NCI-H146 (cell line): ENCODE results near the gene LIN28B.
"Not testable (repeated sequence)": the region's sequence is repeated elsewhere in the genome, so short reads cannot be mapped to it uniquely, and the experiment has no call there.

Source experiments
- DNase-seq: peaks from one replicate; lab custom pipeline; 2025; lab: John Stamatoyannopoulos, UW

The LIN28B gene

DNA sequence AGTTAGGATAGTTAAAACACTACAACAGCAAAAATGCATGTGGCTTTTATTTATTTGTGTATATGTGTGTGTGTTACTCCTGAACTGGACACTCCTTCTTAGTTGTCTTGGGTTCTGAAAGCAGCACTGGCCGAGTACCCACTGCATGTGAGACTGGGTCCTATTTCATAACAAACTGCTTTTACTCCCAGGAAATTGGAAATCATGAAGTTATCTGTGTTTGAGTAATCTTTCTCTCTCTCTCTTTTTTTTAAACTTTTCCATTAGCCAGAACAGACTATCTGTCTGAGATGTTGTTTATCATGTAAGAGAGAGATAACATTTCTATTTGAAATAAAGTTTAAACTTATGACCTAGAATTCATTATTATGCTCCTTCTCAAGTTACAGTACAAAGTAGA lies 110.4 kb downstream of the LIN28B start:
- DNase-seq = no peak

DNA sequence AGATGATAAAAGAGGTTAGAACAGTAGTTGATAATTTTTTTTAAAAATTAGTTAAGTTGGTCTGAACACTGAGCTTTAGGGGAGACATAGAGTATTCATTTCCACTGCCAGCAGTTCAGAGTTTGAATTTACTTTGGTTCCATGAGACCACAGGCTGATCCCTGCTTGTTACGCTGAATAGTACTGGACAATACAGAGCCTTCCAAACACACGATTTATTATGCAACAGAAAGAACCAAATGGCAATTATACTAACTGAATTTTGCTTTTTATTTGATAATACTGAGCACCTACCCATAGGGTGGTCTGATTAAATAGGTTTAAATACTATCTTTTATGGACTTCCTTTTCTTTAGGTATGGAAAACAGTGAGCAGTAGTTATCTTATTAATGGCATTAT lies 111.5 kb downstream of the LIN28B start:
- DNase-seq = no peak

DNA sequence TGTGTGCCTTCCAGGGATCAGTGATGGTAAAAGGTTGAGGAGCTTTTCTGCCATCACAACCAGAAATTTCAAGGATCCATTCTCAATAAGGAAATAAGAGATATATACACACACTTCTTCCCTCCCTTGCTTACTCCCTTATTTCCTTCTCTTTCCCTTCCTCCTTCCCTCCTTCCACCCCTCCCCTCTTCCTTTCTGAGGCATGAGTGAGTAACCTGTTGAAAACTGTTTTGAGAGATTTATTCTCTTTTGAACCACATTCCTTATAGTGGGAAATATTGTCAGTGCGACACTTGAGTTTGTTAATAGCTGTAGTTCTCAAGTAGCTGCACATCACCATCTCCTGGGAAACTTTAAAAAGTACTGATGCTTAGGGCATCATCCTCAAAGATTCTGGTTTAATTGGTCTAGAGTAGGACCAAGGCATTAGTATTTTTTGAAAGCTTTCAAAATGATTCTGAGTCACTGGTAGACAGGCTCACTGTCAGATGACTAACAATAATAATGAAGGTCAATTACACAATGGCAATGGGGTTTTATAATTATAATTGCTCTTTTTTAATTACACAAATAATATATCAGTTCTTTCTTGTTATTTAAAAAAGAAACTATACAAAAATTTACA lies 113.0 kb downstream of the LIN28B start:
- no peak for DNase-seq

DNA sequence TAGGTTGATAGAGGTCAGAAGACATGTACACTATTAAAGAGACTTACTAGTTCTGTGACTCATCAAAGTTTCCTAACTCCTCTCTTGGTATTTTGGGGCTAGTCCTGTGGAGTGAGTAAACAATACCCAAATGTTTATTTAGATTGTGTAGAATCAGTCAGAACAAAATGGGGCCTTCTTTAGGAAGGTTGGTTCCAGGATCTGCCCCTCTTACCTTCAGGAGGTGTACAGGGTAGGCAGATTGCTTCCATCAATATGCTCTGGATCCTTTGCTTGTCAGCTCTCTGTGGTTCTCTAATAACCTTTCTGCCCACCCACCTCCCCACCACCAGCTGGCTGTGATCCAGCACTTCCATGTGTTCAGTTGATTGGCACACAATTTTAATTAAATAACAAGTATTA lies 115.9 kb downstream of the LIN28B start:
- DNase-seq = no peak

DNA sequence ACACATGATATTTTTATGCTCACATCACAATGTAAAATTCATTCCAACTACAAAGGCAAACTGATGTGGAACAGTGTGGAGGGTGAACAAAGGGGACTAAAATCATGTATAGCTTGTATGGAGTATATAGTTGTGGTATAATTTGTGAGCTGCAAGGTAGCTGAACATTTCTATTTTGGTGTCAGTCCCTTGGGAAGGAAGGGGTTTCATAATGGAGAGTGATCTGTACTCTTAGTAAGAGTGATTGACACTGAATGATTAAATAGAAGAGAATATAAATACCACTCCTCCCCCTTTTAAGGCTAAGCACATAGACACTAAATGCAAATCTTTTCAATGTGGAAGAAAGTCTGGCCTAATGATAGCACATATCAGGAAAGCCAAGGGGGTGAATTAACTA lies 118.3 kb downstream of the LIN28B start:
- no peak for DNase-seq

DNA sequence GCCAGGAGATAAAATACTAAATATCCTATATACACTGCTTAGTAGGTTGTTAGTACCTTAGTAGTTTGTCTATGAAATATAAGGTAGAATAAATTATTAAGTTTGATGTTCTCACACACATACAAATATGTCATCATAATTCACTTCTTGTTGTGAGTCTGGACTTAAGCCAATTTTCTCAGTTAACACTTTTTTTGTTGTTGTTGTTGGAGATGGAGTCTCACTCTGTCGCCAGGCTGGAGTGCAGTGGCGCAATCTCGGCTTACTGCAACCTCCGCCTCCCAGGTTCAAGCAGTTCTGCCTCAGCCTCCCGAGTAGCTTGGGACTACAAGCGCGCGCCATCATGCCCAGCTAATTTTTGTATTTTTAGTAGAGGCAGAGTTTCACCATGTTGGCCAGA lies 119.5 kb downstream of the LIN28B start:
- not testable (repeated sequence) for DNase-seq

DNA sequence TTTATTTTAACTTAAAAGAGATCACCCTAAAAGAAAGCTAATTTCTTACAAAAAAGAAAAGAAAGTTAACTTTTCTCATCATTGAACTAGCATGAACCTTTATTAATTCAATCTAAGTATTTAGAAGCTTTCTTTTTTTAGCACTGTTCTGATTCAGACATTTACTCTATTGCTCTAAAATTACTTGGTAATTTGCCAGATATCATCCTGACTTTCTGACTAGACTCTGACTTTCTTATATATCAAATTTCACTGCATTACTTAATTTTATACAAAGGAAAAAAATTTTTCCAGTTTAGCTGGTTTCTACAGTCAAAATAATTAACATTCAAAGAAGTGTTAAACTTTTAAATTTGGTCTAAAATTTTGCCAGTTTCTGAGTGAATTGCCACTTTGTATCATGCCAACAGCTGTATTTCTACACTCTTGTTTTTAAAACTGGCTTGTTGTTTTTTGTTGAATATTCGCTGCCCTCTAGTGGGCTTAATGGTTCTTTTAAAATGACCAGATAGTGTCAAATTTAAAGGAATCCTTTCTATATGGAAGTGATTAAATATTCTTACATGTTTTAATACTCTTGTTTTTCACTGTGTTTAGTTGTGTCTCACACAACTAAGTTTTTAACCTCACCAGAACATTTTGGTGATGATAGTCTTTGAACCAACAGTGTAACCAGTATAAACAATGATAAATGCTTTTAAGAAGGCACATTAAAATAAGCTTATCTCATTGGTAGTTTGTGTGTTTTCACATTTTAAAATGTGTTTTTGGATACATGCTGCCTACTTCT lies 120.9 kb downstream of the LIN28B start:
- peak; percentile 43 for DNase-seq

DNA sequence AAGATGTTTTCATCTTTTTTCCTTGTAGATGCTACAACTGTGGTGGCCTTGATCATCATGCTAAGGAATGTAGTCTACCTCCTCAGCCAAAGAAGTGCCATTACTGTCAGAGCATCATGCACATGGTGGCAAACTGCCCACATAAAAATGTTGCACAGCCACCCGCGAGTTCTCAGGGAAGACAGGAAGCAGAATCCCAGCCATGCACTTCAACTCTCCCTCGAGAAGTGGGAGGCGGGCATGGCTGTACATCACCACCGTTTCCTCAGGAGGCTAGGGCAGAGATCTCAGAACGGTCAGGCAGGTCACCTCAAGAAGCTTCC lies 121.4 kb downstream of the LIN28B start:
- DNase-seq = no peak

DNA sequence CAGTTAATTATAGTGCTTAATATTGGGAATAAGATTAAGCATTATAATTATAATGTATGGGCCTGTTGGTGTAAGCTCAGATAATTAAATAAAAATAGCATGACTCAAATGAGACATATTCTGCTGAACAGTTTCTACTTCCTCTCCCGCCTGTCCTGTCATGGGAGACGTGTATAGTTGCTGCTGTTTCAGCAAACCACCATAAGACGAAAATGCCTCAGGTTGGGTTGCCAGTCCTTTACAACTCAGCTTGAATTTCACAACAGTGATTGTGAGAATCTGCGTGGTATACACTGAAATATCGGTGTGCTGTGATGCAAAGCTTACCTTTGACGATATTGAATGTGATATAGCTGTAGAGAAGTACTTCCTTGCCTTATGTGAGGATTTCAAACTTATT lies 123.4 kb downstream of the LIN28B start:
- DNase-seq = no peak

DNA sequence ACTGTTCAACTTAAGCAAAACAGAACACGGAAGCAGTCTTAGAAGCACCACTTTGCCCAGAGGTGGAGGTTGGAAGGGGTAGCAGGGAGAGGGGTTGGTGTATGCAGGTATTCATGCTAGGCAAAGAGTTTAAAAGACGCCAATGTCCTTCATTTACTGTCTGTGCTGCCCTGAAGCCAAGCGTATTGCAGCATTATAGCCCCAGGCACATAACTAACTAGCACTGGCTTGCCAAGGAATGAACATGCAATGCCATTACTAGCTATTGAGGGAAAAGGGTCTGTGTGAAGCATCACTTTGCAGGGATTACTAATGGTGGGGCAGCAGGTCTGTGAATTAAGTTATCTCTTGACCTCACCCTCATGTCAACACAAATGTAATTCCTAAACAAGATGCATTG lies 124.8 kb downstream of the LIN28B start:
- not testable (repeated sequence) for DNase-seq

DNA sequence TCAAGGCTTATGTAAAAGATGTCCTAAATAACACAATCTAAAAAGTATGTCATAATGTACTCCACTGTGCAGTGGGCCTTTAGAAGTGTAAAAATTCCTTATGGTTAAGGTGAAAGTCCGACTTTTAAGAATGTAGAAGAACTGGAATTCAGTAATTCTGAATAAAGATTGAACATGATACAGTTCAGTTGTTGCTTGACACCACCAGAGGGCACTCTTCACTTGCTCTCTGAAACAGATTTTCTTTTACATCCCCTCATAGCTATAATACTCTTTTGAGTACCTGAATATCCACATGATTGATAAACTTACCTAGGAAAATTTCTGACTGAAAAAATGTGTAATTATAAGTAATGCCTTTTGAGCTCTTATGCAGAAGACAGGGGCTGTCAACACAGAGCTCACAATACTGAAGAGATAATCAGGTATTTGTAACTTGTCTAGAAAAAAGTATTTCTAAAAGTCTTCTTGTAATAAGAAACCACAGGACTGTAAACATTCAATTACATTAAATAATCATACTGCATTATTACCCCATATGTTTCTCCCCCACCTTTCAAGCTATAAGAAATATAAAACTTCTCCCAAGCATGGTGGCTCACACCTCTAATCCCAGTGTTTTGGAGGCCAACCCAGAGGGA lies 130.8 kb downstream of the LIN28B start:
- DNase-seq = peak; percentile 56

DNA sequence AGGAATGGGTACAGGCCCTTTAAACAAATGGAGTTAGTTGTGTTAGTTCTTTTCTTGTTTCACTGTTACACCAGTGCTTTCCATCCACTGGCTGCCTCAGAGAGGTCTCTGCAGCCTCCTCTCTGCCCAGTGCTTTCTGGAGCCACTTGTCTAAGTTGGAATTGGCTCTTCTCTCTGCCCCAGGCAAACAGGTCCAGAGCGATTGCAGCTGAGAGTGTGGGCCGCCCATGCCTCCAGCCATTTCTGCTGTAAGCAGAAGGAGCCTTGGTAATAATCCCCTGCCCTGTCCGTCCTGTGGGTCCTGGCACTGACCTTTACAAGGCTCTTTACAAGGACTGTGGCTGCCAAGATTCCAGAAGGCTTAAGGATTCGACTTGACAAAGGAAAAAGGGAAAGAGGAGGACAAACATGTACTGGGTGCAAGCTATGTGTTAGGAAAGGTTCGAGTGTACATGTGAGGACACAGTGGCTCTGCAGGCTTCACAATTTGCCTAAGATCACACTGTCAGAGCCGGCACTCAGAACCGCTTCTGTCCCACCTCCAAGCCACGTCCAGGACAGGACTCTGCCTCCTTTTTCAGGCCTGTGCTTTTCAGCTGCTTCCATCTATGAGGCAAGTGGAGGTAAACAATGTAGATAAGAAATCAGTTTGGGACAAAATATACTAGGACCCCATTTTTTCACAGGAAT lies 134.4 kb downstream of the LIN28B start:
- no peak for DNase-seq

DNA sequence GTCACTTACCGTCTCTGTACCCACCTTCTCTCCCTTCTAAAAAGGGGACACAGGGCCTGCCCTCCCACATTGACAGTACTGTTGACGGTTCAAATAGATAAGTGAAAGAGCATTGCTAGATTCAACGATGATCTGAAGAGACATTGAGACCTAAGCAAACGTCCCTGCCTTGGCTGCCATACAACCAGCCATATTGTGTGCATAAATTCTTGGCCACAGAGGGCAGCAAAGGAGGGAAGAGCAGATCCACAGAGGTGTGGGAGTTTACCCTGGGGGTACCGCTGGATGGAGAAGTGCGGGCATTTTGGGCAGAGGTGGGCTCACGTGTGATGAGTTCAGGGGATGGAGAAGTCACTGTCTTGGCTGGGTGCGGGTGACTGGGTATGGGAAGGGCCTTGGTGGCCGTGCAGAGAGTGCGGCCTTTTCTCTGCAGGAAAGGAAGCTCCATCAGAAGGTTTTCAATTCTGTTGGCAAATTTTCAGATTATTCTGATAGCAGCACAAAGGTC lies 137.3 kb downstream of the LIN28B start:
- DNase-seq = no peak

DNA sequence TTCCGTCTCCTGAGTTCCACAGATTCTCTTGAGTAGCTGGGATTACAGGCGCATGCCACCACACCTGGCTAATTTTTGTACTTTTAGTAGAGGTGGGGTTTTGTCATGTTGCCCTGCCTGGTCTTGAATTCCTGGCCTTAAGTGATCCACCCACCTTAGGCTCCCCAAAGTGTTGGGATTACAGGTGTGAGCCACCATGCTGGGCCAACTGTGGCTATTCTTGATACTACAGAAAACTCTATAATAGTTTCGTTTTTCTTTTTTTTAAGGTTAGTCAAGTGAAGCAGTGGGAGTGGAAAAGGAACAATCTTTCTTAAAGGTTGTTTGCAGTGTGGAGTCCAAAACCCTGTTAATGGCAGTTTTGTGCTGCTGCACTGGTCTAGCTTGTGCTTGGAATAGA lies 138.2 kb downstream of the LIN28B start:
- DNase-seq = no peak

DNA sequence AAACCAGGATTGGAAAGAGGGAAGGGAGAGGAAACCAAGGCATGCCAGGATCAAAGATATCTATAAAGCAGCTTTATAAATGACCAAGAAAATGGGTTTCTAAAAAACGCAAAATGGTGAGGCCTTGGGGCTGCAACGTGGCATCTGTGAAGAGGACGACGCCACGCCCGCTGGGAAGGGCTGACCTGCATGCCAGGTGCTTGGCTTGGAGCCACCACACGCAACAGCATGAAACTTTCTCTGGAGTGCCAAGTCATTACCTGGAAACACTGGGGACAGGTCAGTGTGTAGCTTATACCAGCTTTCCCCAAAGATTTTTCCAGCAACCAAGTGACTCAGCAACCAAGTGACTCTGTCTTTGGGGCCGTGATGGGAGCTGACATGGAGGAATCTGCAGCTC lies 140.4 kb downstream of the LIN28B start:
- no peak for DNase-seq

DNA sequence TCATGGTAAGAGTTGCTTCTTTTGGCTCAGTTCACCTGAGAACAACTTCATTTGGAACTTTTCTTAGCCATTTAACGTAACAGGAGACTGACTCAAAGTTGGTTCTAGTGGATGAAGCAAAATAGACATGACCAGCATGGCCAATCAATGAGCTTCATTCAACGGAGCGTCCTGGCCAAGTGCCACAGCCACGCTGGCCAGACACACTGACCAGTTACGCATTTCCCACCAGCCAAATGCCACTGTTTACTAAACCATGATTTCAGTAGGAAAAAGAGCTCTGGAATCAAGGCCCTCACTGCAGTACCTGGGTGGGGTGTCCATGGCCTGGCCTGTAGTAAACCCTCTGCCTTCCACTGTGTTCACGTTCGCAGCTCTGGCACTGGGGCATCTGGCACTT lies 142.5 kb downstream of the LIN28B start:
- DNase-seq = no peak

DNA sequence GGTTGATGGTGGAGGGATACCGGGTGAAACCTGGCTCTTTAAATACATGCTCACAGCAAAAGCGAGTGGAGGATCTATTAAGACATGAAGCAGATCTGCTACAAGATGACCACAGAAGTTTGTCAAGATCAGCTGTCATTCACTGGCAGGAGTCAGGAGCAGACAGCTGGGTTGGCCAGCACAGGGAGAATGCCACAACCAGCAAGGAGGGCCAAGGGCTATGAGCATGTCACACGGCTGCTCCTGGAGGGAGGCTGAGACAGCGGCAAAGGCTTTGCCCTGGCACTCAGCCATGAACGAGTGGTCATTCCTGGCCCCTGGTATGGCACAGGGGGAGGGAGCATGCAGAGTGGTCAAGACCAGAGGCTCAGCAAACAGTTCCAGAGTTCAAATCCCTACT lies 145.3 kb downstream of the LIN28B start:
- no peak for DNase-seq

DNA sequence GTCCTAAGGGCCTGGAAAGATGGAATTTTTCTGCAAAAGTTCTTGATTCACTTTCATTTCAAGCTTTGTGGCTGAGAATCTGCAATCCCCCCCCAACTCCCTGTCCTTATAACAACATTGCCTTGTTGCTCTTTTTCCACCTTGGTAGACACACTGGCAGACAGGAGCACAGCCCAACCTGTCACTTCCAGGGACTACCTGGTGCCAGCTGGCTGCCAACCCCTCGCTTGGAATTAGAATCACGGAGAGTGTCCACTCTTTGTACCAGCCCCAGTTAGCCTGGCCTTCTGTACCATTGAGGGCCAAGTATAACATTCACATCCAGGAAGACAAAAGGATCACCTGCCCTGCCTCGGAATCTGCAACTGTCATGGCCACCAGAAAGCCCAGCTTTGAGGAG lies 148.2 kb downstream of the LIN28B start:
- DNase-seq = no peak

DNA sequence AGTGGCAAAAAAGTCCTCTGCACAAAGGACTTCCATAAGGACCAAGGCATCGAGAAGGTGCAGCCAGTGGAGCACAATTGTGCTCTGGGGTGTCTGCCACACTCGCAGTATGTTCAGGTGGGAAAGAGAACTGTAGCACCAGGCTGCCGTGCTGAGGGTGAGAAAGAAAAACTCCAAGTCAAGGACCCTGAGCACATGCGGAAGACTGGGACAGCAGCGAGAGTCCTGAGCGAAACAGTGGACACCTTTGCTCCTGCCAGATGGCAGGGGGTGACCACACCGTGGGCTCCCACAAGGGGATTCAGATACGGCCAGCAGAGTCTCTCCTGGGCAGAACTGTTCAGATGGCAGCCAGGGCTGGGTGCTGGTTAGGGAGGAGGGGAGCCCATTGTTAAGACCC lies 149.4 kb downstream of the LIN28B start:
- no peak for DNase-seq

DNA sequence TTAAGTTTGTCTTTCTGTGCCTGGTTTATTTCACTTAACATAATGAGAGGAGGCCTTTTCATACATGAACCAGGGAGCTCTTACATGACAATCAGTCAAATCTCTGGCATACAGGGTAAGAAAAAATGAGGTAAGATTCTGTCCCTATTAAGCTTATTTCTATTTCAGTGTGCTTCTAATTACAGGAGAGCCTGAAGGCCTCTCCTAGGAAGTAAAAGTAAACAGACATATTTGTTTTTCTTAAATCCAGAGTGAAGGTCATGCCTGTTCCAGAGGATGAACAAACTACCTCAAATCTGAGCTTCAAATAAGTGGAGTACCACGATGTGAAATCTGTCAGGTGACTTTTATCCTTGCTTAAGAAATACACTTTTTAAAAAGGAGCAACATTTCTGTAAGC lies 150.3 kb downstream of the LIN28B start:
- DNase-seq = no peak

DNA sequence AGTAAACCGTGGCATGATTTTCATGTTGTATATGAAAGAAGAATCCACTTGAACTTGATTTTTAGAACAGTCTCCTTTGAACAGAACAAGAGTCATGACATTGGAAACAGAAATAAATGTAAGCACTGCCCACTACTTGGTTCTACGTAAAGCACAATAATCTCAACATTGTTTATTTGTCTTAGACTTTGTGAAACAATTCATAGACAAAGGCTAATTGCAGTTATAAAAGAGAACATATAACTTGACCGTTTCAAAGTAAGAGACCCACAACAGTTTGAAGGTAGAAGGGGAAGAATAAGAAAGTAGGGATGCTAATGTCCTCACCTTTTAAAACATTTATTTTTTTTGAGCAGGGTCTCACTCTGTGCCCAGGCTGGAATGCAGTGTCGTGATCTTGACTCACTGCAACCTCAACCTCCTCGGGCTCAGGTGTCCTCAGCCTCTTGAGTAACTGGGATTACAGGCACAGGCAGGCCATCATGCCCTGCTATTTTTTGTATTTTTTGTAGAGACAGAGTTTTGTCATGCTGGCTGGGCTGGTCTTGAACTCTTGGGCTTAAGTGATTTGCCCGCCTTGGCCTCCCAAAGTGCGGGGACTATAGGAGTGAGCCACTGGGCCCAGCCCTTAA lies 151.8 kb downstream of the LIN28B start:
- DNase-seq = no peak
